Activated CD4-positive, alpha-beta T cell treated with anti-CD3 and anti-CD28 coated beads, Interleukin-2, amount 50 U/mL, for 48 hours (primary cell): ENCODE results near the gene C10orf67.
"Not testable (repeated sequence)": the region's sequence is repeated elsewhere in the genome, so short reads cannot be mapped to it uniquely, and the experiment has no call there.

Experiments
- DNase-seq, 2 experiments: peaks; one replicate each; pipeline ENCODE4 v3.0.0-alpha.2; 2020

C10orf67 gene

GRCh38 chr10:23263441-23264164 lies 81.0 kb downstream of the C10orf67 start:
- DNase-seq: no peak

GRCh38 chr10:23262928-23263327 lies 81.7 kb downstream of the C10orf67 start:
- DNase-seq: no peak

- DNase-seq: no peak
Observed at GRCh38 chr10:23258516-23258915, 86.1 kb downstream of the C10orf67 start.

GRCh38 chr10:23253780-23254179 lies 90.8 kb downstream of the C10orf67 start:
- DNase-seq: no peak

GRCh38 chr10:23252859-23253258 lies 91.7 kb downstream of the C10orf67 start:
- DNase-seq: not testable (repeated sequence)

- DNase-seq: not testable (repeated sequence)
Observed at GRCh38 chr10:23241779-23242178, 102.8 kb downstream of the C10orf67 start.

DNA sequence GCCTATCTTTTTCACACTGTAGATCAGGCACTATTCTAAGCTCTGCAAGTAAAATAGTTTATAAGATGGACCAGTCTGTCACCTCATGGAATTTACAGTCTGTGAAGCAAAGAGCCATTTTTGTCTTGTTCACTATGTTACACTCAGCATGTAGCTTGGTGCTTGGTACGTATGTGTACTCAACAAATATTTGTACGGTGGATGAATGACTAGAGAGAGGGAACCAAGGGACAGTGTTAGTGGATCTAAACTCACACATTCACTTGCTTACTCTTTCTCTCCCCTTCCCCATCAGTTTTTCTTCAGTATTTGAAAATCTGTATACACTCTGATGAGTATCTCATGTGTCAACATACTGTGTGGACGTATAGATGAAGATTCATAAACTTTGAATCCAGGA lies 106.6 kb downstream of the C10orf67 start:
- no peak for DNase-seq

- no peak for DNase-seq
Observed at GRCh38 chr10:23230582-23230981, 114.0 kb downstream of the C10orf67 start.

GRCh38 chr10:23217471-23217870 lies 127.1 kb downstream of the C10orf67 start:
- DNase-seq: no peak

GRCh38 chr10:23205972-23206642 lies 138.5 kb downstream of the C10orf67 start:
- no peak for DNase-seq

DNA sequence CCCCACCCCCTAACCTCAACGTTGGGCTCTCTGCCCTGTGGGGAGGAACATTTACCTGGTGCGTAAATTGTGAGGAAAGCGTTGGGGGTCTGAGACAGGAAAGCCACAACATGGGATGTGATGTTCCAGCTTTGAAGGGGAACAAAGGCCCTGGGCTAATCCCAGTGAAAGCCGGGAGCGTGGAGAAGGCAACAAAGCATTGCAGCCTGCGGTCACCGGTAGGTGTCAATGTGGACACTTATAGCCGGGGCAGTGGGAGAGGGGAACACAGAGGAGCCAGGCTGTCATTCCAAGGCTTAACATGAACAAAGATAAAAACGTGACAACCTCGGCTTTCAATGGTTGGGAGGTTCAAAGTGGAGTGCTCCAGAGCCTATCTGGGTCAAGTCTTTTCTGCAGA lies 139.8 kb downstream of the C10orf67 start:
- DNase-seq: no peak

GRCh38 chr10:23203369-23204325 lies 140.9 kb downstream of the C10orf67 start:
- DNase-seq: no peak

GRCh38 chr10:23202779-23203178 lies 141.8 kb downstream of the C10orf67 start:
- DNase-seq: no peak

DNA sequence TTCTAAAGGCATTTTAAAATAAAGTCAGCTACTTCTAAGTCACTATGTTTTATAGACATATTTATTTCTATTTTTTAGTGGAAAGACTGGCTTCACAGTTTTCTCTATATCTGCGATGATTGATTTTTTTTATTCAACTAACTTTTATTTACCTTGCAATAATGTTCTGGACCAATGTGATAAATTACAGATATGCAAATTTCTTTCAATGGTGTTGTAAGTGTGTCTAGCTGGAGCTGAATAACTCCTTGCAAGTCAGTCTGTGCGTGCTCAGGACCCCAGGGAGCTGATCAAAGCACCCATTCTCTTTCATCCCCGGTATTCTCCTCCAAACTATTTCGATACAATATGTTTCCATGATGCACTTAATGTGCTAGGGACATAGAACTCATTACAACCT lies 142.8 kb downstream of the C10orf67 start:
- DNase-seq: no peak

DNA sequence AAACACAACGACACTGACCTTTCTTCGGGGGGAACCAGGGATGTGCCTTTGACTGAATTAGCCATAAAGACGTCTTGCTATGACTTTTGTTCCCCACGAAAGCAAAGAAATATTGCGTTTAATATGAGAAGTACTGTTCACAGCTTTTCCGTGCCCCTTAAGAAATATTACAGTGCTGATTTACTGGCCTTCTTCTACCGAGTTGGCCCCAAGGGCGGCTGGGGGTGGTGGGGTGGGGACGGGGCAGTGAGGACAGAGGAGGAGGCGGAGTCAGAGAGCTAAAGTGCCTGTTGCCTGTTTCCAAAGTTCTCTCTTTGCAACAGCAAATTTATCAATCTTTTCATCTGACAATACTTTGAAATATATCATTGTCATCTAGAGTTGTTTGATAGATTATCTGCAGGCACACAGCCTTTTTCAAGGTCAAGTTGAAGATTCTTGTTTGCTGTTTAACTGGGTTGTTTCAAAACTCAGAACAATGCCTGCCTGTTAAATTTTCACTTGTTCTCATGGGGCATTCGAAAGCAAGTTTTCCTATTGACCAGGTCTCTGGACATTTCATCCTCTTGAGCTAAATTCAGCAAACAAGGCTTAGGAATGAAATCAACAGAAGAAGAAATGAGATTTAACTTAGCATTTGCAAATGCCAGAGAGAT lies 143.5 kb downstream of the C10orf67 start:
- no peak for DNase-seq

- no peak for DNase-seq
Observed at GRCh38 chr10:23200586-23200985, 144.0 kb downstream of the C10orf67 start.

GRCh38 chr10:23199768-23200511 lies 144.7 kb downstream of the C10orf67 start:
- DNase-seq: no peak

GRCh38 chr10:23198940-23199767 lies 145.4 kb downstream of the C10orf67 start:
- no peak for DNase-seq

DNA sequence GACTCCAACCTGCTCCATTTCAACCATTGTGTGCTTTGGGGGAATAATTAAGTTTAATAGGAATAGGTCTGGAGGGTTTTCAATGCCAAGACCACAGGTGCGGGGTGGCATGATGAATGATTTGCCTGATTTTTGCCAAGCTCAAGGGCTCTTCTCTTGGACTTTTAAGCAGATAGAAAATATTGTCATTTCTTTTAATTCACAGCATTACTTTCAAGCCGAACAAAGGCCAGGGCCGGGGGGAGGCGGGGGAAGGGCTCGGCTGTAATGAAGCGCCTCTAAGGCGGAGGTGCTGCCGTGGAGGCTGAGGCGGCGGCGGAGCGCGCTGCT lies 146.0 kb downstream of the C10orf67 start:
- no peak for DNase-seq

GRCh38 chr10:23197416-23197861 lies 147.2 kb downstream of the C10orf67 start:
- DNase-seq: no peak

DNA sequence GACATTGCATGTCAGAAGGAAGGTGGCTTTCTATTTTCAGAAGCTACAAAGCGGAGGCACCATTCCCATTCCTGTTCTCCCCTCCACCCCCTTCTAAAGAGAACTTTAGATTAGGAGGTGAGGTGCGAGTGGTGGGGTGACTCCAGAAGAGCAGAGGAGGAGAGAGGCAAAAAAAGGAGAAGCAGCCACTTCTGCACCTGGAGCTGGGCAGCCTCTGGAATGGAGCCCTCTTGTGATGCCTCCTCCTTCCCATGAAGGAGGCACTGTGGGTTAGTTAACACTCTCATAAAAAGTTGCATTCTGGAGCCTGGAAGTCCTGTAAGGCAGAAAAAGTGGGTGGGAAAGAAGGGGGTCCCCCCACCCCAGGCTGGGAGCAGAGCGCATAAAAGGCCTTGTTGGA lies 147.7 kb downstream of the C10orf67 start:
- no peak for DNase-seq
